Chondrocyte (in vitro differentiated cells): Measurements from ENCODE around the gene PRRC2C. TPM values are rescaled to one million over a fixed set of nuclear protein-coding genes. Genes with fewer than 3 reads are reported as not detected.

Experiments used
- DNase-seq: peaks from one replicate; pipeline ENCODE4 v3.0.0; 2021; ENCODE audit warnings: mixed read lengths, low spot score
- H3K27ac Mint-ChIP-seq: one replicate; pipeline ENCODE4 v1.8.0; 2021; ENCODE audit warnings: mild to moderate bottlenecking, moderate library complexity, mixed read lengths; ENCODE audit not compliant: unreplicated experiment
- H3K27me3 Mint-ChIP-seq: 2 replicates; pipeline ENCODE4 v1.8.0; 2021; ENCODE audit warnings: low read depth, mixed read lengths
- H3K36me3 Mint-ChIP-seq: 2 replicates; pipeline ENCODE4 v1.8.0; 2021; ENCODE audit warnings: low read depth, mixed read lengths
- H3K4me1 Mint-ChIP-seq: 2 replicates; pipeline ENCODE4 v1.8.0; 2021; ENCODE audit warnings: low read depth, mild to moderate bottlenecking, mixed read lengths
- H3K4me3 Mint-ChIP-seq: one replicate; pipeline ENCODE4 v1.8.0; 2021; ENCODE audit warnings: mild to moderate bottlenecking, moderate library complexity, mixed read lengths; ENCODE audit not compliant: unreplicated experiment
- H3K9me3 Mint-ChIP-seq: 2 replicates; pipeline ENCODE4 v1.8.0; 2021; ENCODE audit warnings: low read depth, mixed read lengths
- CTCF ChIP-seq: fragments of 200-600 bp; sonication (generic); IDR thresholded peaks from 2 replicates; pipeline ENCODE4 v1.5.0; 2021; ENCODE audit warnings: antibody characterized with exemption, mild to moderate bottlenecking, moderate library complexity
- total RNA-seq: library from RNA; stranded (reverse); gene quantifications from 3 replicates; pipeline ENCODE4 v1.2.1, GENCODE V29; 2021

Gene PRRC2C
- total RNA-seq, 1 donor from 2014 or later: 146 TPM

- Mint-ChIP-seq H3K4me3 (no peak overlapping the region), H3K4me1 (no peaks in the 10 kb centered on the region), H3K27me3 (peaks cover 7% of the 10 kb centered on the region), H3K9me3 (no peaks in the 10 kb centered on the region), H3K27ac (no peak overlapping the region), H3K36me3 (no peaks in the 10 kb centered on the region)
- no peak for TF ChIP-seq CTCF
- DNase-seq: no peak
These were observed 131.3 kb downstream of the PRRC2C start for GRCh38 chr1:171616586-171616985.

DNA sequence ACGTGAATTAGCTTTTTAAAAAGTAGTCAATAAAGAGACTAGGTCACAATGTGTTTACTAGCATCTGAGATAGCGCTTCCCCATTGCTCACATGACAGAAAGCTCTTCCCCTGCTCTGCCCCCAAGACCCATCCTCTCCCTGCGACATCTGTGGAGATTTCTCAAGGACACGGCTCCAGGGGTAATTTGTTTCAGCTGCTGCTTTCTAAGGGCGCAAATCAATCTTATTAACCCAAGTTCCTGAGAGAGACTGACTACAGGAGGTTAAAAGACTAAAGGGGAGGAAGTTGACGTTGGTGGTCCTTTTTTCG lies 136.8 kb downstream of the PRRC2C start, which contains the start of gene MYOCOS:
TSS of gene MYOCOS (plus strand) at position 92 of the 311 bp plus-strand sequence. CDS start 1,641 bp downstream, outside the sequence.
- no peak for TF ChIP-seq CTCF
- H3K27me3 Mint-ChIP-seq: peaks cover 12% of the 10 kb centered on the region
- no peak within 1 kb of the TSS for H3K4me3 Mint-ChIP-seq
- no peaks in the 10 kb centered on the region for H3K9me3 Mint-ChIP-seq
- no peaks in the 10 kb centered on the region for H3K36me3 Mint-ChIP-seq
- no peak within 1 kb of the TSS for H3K27ac Mint-ChIP-seq
- DNase-seq: no peak
- H3K4me1 Mint-ChIP-seq: no peaks in the 10 kb centered on the region

- no peak for TF ChIP-seq CTCF
- no peak overlapping the region for H3K4me3 Mint-ChIP-seq
- H3K36me3 Mint-ChIP-seq: no peaks in the 10 kb centered on the region
- peaks cover 5% of the 10 kb centered on the region for H3K27me3 Mint-ChIP-seq
- DNase-seq: no peak
- H3K4me1 Mint-ChIP-seq: no peaks in the 10 kb centered on the region
- no peaks in the 10 kb centered on the region for H3K9me3 Mint-ChIP-seq
- H3K27ac Mint-ChIP-seq: no peak overlapping the region
These were observed 138.5 kb downstream of the PRRC2C start for GRCh38 chr1:171623651-171624331.

GRCh38 chr1:171625225-171625624 lies 139.9 kb downstream of the PRRC2C start:
- no peak overlapping the region for H3K4me3 Mint-ChIP-seq
- peaks cover 13% of the 10 kb centered on the region for H3K27me3 Mint-ChIP-seq

GRCh38 chr1:171627020-171627419 lies 141.7 kb downstream of the PRRC2C start:
- peaks cover 20% of the 10 kb centered on the region for H3K27me3 Mint-ChIP-seq
- no peak overlapping the region for H3K27ac Mint-ChIP-seq
- no peaks in the 10 kb centered on the region for H3K4me1 Mint-ChIP-seq
- H3K36me3 Mint-ChIP-seq: no peaks in the 10 kb centered on the region
- DNase-seq: no peak
- peaks cover 7% of the 10 kb centered on the region for H3K9me3 Mint-ChIP-seq
- no peak for TF ChIP-seq CTCF
- H3K4me3 Mint-ChIP-seq: no peak overlapping the region

More at GRCh38 chr1:171625225-171625624, 139.9 kb downstream of the PRRC2C start:
- Mint-ChIP-seq H3K9me3 (no peaks in the 10 kb centered on the region), H3K27ac (no peak overlapping the region), H3K36me3 (no peaks in the 10 kb centered on the region), H3K4me1 (no peaks in the 10 kb centered on the region)
- TF ChIP-seq CTCF: no peak
- no peak for DNase-seq
